Right atrium auricular region (tissue), 2 donors: ENCODE data around the gene CTNND2. TPM values are rescaled to one million over a fixed set of nuclear protein-coding genes. Genes with fewer than 3 reads are reported as not detected.
A peak's percentile ranks its signal among the peaks of the same experiment; 100 is the strongest.

ENCODE experiments used
- DNase-seq: peaks from one replicate; pipeline ENCODE4 v3.0.0-alpha.2; 2019; ENCODE audit warnings: low spot score
- H3K27ac ChIP-seq, 2 donors: fragments of 200-600 bp; sonication (generic); 1 replicate in 1 of 2; 2 replicates in 1 of 2; pipeline ENCODE4 v1.5.1; 2016 to 2019
- H3K27me3 ChIP-seq, 2 donors: fragments of 200-600 bp; sonication (generic); one replicate each; pipeline versions ENCODE4 v1.5.1 to v1.6.0; 2017 to 2019
- H3K36me3 ChIP-seq: fragments of 200-600 bp; sonication (generic); one replicate; pipeline ENCODE4 v1.5.1; 2016
- H3K4me1 ChIP-seq, 2 donors: fragments of 200-600 bp; sonication (generic); one replicate each; pipeline versions ENCODE4 v1.5.1 to v1.6.0; 2017 to 2019
- H3K4me3 ChIP-seq, 2 donors: fragments of 200-600 bp; sonication (generic); 1 replicate in 1 of 2; 2 replicates in 1 of 2; pipeline ENCODE4 v1.5.1; 2017 to 2019; ENCODE audit warnings: mild to moderate bottlenecking in 1 of 2, moderate library complexity in 1 of 2
- H3K9me3 ChIP-seq, 2 donors: fragments of 200-600 bp; sonication (generic); one replicate each; pipeline ENCODE4 v1.5.1; 2019
- total RNA-seq, 2 donors: library from RNA; depleted of rRNA; stranded (reverse); fragments of >200 nt; gene quantifications; one replicate each; pipeline ENCODE4 v1.1.0, GENCODE V29; 2016
- TF ChIP-seq, protein P1 (sequence below), 2 donors: fragments of 200-600 bp; sonication (generic); IDR thresholded peaks; one replicate each; pipeline ENCODE4 v1.5.1; 2019; ENCODE audit warnings: antibody characterized with exemption in 2 of 2

CTNND2 gene
- total RNA-seq, 2 donors from 2014 or later: 8.6 to 9.0 TPM

DNA sequence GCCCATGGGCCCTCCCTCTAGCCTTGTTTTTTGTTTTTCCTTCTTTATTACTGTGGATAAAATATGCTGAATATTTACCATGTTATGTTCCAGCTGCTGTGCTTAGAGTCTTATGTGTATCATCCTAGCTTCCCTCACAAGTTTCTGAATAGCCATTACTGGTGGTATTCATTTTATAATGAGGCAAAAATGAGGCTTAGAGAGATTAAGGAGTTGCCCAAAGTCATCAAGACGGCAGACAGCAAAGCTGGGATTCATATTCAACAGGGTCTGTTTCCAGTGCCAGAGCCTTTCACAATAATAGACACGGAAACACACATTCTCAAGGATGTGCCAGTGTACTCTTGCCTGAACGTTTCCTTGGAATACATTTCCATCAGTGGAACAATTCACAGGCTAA is 258.1 kb downstream of the CTNND2 start:
- TF ChIP-seq, protein P1, sequence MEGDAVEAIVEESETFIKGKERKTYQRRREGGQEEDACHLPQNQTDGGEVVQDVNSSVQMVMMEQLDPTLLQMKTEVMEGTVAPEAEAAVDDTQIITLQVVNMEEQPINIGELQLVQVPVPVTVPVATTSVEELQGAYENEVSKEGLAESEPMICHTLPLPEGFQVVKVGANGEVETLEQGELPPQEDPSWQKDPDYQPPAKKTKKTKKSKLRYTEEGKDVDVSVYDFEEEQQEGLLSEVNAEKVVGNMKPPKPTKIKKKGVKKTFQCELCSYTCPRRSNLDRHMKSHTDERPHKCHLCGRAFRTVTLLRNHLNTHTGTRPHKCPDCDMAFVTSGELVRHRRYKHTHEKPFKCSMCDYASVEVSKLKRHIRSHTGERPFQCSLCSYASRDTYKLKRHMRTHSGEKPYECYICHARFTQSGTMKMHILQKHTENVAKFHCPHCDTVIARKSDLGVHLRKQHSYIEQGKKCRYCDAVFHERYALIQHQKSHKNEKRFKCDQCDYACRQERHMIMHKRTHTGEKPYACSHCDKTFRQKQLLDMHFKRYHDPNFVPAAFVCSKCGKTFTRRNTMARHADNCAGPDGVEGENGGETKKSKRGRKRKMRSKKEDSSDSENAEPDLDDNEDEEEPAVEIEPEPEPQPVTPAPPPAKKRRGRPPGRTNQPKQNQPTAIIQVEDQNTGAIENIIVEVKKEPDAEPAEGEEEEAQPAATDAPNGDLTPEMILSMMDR (IDR thresholded peaks at IDR 0.05): no peak
- no peaks in the 10 kb centered on the region for H3K36me3 ChIP-seq
- H3K4me3 ChIP-seq: no peak overlapping the region
- H3K4me1 ChIP-seq: no peaks in the 10 kb centered on the region
- no peak for DNase-seq
- H3K27me3 ChIP-seq: no peaks in the 10 kb centered on the region
- H3K27ac ChIP-seq: no peak overlapping the region
- H3K9me3 ChIP-seq: peaks cover 0 to 7% of the 10 kb centered on the region in 2 donors

DNA sequence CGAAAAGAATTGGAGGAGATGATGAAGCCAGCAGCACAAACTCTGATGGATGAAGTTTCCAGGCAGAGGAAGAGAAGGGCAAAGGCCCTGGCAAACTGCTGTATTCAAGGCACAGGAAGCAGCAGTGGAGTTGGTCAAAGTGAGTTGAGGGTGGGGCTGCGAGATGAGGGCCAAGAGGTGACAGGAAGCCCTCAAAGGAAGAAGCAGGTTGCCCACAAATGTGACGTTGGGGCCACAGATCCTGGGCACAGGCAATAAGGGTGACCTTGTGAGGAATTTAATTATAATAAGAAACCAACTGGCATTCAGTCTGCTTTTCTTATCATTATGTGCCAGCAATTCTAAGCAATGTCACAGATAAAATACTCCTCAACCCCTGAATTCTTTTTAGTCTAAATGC is 261.8 kb downstream of the CTNND2 start:
- Histone ChIP-seq H3K9me3 (no peaks in the 10 kb centered on the region), H3K27ac (no peak overlapping the region), H3K27me3 (no peaks in the 10 kb centered on the region), H3K4me3 (no peak overlapping the region), H3K4me1 (no peaks in the 10 kb centered on the region), H3K36me3 (no peaks in the 10 kb centered on the region)
- TF ChIP-seq, protein P1 (IDR thresholded peaks at IDR 0.05): no peak
- no peak for DNase-seq

DNA sequence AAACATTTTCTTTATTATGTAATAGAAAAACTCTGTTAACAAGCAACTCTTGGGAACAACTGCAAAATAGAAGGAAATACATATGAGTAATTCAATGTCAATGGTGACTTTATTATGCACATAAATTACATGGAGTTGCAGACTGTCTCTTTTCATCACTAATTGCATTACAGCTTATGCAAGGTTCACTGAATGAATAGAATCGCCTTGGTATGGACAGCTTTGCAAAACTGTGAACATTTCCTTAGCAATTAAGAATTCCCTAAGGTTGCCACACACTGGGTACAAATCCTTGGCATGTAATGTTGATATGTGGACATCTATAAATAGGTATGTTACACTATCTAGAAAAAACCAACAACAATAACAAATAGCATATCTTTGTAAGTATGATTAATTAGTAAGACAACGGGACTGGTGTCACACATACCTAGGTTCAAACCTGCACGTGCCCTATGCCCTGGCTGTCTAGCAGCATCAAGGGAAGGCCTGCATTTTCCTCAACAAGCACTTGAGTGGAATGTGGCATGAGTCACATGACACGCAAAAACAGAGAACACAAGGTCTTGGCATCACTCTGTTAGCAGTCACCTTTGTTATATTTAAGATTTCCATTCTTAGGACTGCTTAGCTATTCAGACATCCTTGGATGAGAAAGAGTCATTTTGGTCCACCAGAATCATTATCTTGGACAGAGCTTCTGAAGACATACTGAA is 263.9 kb downstream of the CTNND2 start:
- H3K27ac ChIP-seq: no peak overlapping the region
- DNase-seq: no peak
- TF ChIP-seq, protein P1 (IDR thresholded peaks at IDR 0.05): no peak
- H3K4me3 ChIP-seq: no peak overlapping the region
- no peaks in the 10 kb centered on the region for H3K27me3 ChIP-seq
- no peaks in the 10 kb centered on the region for H3K36me3 ChIP-seq
- no peaks in the 10 kb centered on the region for H3K4me1 ChIP-seq
- no peaks in the 10 kb centered on the region for H3K9me3 ChIP-seq

DNA sequence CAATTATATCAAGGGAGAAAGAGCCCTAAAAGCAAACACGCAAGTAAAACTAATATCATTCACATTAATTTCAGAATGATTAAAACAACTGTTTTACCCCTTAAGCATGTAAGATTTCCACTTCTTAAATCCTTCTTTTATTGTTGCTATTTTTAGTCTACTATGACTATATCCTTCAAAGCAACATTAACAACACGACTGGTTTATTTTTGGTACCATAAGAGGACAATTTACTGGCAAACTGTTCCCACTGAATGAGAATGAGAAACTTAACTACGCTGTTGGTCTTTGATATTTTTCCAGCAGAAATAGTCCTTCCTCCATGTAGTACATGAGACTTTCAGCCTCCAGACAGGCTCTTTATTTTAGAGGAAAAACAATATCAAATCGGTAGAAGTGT is 281.5 kb downstream of the CTNND2 start:
- DNase-seq: no peak
- Histone ChIP-seq H3K27ac (peak overlapping the region in 1 of 2 donors; percentile 26), H3K36me3 (no peaks in the 10 kb centered on the region), H3K9me3 (peaks cover 0 to 7% of the 10 kb centered on the region in 2 donors), H3K4me3 (no peak overlapping the region), H3K27me3 (no peaks in the 10 kb centered on the region), H3K4me1 (peaks cover 0 to 3% of the 10 kb centered on the region in 2 donors)
- TF ChIP-seq, protein P1 (IDR thresholded peaks at IDR 0.05): no peak

DNA sequence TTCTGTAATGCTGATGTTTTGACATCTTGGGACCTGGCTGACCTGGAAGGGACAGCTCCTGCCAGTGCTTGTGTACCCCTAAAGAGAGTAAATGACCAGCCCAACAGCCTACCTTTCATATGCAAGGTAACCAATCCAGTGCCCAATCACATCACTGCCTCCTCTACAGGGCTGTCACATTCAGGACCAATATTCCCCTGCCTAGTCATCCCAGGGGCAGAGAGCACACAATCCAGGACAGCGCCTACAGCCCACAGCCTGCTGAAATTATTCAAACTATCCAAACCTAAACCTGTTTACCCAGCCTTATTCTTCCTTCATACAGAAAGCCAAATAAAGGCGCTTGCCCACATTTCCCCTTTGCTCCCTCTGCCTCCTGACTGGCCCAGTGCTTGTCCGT is 284.1 kb downstream of the CTNND2 start:
- DNase-seq: no peak

More for the DNA sequence above, 284.1 kb downstream of the CTNND2 start:
- TF ChIP-seq, protein P1 (IDR thresholded peaks at IDR 0.05): no peak
- Histone ChIP-seq H3K9me3 (peaks cover 0 to 7% of the 10 kb centered on the region in 2 donors), H3K4me3 (no peak overlapping the region), H3K36me3 (no peaks in the 10 kb centered on the region), H3K27ac (no peak overlapping the region), H3K27me3 (no peaks in the 10 kb centered on the region), H3K4me1 (peaks cover 0 to 13% of the 10 kb centered on the region in 2 donors)
